ENCODE measurements around the gene SHC3.

SHC3 gene

DNA sequence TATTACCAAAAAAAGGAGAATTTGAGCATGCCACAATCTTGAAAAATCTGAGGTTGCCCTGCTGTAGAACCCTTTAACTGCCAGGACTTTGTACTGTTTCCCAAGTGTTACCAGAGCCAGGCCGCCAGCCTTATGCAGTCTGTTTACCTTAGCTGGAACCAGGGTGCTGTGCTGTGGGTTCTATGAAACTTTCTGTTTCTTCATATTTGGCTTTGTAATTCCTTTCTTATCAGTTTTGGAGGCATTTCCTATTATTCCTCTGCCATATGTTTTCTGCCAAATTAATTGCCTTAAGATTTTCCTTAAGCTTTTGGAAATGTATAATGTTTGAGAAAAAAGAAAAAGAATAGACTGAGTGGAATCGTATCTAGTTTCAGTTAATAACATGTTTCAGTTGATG is 185.3 kb downstream of the SHC3 start:
- no peak for TF ChIP-seq POLR2A (IDR thresholded peaks at IDR 0.05; ENCODE audit: low read depth, low read length)
- DNase-seq (ENCODE audit: insufficient read length, low spot score), result no peak
- FAIRE-seq, result no peak

- DNase-seq (ENCODE audit: insufficient read length, low spot score) (no peak), FAIRE-seq (no peak)
- TF ChIP-seq POLR2A (IDR thresholded peaks at IDR 0.05; ENCODE audit: low read depth, low read length), result no peak
Measured at GRCh38 chr9:88992556-88992955, 186.1 kb downstream of the SHC3 start.

GRCh38 chr9:88991066-88992034 is 187.3 kb downstream of the SHC3 start, which contains the start of gene S1PR3:
S1PR3 (plus strand) TSS chr9:88991468; CDS start chr9:89001201, 9,733 bp downstream.
- peak; percentile 84 for TF ChIP-seq POLR2A (IDR thresholded peaks at IDR 0.05; ENCODE audit: low read depth, low read length)
- no peak for FAIRE-seq
- DNase-seq (ENCODE audit: insufficient read length, low spot score), result peak; percentile 82

DNA sequence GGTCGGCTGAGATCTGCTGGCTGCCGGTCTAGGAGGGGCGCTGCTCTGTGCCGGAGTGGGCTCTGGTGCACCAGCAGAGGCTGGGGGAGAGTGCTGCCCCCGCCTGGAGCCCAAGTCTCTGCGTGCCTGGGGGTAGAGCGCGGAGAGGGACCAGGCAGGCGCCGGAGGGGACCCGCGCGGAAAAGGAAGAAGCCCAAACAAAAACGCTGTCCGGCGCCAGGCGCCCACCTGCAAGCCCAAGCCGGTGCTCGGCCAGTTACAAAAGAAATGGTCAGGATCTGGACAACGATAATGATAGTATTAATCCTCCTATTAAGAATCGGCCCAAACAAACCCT is 187.9 kb downstream of the SHC3 start:
- FAIRE-seq, result no peak
- no peak for TF ChIP-seq POLR2A (IDR thresholded peaks at IDR 0.05; ENCODE audit: low read depth, low read length)

DNA sequence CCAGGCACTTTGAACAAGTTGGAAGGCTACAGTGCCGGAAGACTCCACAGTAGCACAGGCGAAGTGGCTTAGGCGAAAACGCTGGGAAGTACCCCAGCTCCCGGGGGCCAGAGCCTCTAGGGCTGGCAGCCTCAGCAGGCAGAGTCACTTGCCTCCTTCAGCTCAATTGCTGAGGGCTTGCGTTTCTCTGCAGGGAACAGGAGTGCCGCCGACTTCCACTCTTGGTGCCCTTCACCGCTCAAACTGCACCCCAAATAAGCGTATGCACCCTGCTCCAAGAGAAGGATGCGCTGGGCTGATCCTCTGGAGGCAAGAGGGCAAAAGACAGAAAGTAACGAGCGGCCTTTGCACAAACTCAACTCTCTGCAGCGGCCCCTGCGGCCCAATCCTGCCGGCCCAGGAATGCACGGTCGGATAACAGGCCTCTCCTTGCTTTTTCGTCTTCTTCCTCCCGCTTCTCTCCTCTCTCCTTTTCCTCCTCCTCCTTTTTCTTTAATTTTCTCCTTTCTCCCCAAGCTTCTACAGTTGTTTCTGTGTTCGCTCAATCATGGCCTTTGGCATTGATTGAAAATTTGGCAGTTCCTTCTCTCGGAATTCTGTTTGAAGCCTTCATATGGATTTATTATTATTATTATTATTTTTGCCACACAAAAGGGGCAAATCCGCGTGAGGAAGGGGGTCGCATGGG is 188.4 kb downstream of the SHC3 start:
- TF ChIP-seq POLR2A (IDR thresholded peaks at IDR 0.05; ENCODE audit: low read depth, low read length), result no peak
- no peak for FAIRE-seq
- no peak for DNase-seq (ENCODE audit: insufficient read length, low spot score)

More for the DNA sequence above, 187.9 kb downstream of the SHC3 start:
- no peak for DNase-seq (ENCODE audit: insufficient read length, low spot score)

DNA sequence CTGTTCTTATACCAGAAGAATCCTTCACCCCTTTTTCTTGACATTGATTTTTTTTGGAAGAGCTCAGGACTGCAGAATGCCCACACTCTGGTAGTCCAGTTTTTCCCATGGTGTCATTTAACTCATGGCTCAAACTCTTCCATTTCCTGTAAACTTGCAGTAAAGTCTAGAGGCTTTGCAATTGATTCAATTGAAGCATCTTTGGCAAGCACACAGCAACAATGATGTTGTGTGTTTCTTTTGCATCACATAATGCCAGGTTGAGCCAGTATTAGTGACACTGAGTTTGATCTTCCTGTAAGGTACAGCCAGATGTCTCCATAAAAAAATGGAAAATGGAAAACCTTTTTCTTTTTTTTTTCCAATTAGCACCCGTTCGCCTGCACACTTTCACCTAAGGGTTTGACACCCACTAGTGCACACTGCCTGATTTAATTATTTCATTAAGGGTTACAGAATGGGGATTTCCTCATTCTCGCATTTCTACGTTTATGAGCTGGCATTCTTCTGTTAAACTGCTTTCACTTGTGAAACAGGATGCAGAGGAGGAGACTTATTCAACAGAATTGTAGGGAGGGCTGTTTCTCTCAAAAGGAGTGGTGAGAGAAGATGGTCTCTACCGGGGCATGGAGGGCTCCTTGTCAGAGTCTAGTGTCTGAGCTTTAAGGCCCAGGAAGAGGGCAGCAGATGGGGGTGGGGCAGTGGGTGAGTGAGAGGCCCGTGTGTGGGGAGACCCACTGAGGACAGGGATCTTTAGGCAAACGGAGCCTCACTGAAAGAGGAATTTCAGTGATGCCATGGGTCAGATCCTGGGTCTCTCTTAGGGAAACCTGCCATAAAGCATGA is 189.6 kb downstream of the SHC3 start:
- FAIRE-seq (no peak), DNase-seq (ENCODE audit: insufficient read length, low spot score) (peak; percentile 60)
- no peak for TF ChIP-seq POLR2A (IDR thresholded peaks at IDR 0.05; ENCODE audit: low read depth, low read length)

DNA sequence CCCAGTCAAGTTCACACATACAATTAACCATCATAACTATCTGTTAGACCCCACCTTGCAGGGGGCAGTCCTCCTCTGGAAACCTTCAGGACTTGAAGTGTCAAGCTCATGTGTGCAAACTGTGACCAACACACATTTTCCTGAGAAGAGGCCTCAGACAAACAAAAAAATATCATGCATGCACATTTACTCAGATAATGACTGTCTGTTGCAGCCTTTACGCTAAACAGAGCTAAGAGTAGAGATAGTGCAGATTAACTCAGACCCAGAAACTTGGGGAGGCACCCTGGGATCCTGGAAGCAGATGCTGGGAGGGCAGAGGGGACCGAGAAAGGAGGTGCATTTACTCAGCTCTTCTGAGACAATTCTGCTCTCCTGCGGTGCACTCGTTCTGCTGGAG is 191.0 kb downstream of the SHC3 start:
- no peak for TF ChIP-seq POLR2A (IDR thresholded peaks at IDR 0.05; ENCODE audit: low read depth, low read length)
- FAIRE-seq (no peak), DNase-seq (ENCODE audit: insufficient read length, low spot score) (no peak)

- TF ChIP-seq POLR2A (IDR thresholded peaks at IDR 0.05; ENCODE audit: low read depth, low read length), result no peak
- DNase-seq (ENCODE audit: insufficient read length, low spot score) (no peak), FAIRE-seq (no peak)
Measured at GRCh38 chr9:88986776-88987175, 191.8 kb downstream of the SHC3 start.

DNA sequence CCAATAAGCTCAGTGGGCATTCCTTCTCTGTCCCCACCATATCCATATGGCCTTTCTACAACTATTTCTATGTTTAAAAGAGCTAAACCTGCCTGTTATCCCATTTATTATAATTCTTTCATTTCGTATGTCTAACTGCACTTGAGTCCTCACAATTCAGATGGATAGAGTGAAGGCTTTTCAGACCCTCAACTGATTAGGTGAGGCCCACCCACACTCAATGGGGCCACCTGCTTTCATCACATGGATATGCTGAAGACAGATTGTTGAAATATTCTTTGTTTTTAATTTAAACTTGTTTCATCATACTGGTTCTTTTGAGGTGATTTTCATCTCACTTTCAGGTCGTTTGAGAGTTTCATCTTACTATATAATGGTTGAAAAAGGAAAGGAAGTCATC is 193.0 kb downstream of the SHC3 start:
- no peak for TF ChIP-seq POLR2A (IDR thresholded peaks at IDR 0.05; ENCODE audit: low read depth, low read length)
- no peak for FAIRE-seq
- no peak for DNase-seq (ENCODE audit: insufficient read length, low spot score)

DNA sequence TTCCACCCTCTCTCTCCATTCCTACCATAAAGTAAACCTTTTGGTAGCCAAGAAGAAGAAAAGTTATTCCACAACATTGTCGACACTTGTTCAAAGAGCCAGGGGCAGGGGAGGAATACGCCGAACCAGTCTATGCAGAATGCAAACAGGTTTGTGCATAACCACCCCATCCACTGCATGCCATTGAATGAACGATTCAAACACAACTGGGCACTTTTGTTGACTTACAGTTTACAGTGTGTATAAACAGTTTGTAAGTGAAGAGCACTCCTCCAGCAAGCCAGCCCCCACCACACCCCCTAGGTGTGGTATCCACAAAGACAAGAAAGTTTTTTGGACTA is 194.1 kb downstream of the SHC3 start:
- FAIRE-seq (no peak), DNase-seq (ENCODE audit: insufficient read length, low spot score) (no peak)
- no peak for TF ChIP-seq POLR2A (IDR thresholded peaks at IDR 0.05; ENCODE audit: low read depth, low read length)

DNA sequence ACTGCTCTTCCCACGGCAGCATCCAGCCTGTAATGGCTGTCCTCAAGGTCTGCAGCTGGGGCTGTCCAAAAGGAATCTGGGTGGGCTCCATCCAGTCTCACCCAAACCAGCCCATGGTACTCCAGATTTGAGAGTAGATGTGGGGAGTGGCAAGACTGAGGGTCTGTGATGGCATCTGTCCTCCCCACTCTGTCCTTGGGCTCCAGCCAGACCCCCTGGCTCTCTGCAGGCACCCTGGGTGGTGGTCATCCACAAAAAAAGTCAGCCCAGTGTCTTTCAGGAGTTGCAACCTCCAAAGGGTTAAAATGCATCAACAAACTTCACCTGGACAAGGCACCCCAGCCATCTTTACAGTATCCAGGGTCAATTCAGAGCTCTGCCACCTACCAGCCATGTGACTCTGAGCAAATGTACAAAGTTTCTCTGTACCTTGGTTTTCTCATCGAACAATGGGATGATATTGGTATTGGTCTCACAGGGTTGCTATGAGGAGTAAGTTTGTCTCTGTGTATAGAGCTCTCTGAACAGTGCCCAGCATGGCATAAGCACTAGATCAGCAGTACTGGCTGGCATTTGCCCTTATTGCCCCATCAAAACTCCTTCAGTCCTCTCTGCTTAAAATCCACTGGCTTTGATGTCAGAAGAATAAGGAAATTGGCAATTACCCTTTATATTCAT is 194.6 kb downstream of the SHC3 start:
- no peak for FAIRE-seq
- TF ChIP-seq POLR2A (IDR thresholded peaks at IDR 0.05; ENCODE audit: low read depth, low read length), result no peak
- DNase-seq (ENCODE audit: insufficient read length, low spot score), result no peak

DNA sequence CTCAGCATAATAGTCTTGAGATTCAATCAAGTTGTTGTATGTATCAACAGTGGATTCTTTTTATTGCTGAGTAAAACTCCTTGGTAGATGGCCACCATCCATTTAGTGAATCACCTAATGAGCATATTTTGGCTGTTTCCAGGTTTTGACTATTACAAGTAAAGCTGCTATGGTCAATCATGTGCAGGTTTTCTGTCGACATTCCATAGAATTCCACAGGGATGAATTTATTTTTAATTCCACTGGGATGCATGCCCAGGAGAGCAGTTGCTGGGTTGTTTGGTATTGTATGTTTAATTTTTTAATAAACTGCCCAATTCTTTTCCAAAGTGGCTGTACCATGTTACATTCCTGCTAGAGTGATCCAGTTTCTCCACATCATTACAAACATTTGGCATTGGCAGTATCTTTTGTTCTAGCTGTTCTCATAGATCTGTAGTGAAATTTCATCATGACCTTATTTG is 197.8 kb downstream of the SHC3 start:
- FAIRE-seq (no peak), DNase-seq (ENCODE audit: insufficient read length, low spot score) (no peak)
- TF ChIP-seq POLR2A (IDR thresholded peaks at IDR 0.05; ENCODE audit: low read depth, low read length), result no peak

DNA sequence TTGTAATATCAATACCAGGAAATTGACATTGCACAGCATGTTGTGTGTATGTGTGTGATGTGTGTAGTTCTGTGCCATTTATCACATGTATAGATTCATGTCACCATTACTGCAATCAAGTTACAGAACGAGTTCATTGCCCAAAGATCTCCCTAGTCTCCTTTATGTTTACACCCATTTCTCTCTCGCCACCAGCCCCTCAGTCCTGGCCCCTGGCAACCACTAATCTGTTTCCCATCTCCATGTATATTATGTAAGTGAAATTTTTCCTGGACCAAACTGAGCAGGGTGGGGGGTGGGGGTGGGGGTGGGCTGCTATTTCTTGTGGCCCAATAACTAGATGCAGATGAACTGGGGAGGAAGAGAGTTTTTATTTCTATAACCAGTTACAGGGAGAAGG is 198.8 kb downstream of the SHC3 start:
- DNase-seq (ENCODE audit: insufficient read length, low spot score) (no peak), FAIRE-seq (no peak)
- TF ChIP-seq POLR2A (IDR thresholded peaks at IDR 0.05; ENCODE audit: low read depth, low read length), result no peak
